Measurements from ENCODE around the gene MEX3D.

MEX3D gene

GRCh38 chr19:1555487-1556389, 12.4 kb downstream of the MEX3D start:
- no peaks in the 10 kb centered on the region for H3K27me3 ChIP-seq (ENCODE audit: insufficient read depth, poor library complexity, severe bottlenecking)
- H3K4me3 ChIP-seq (replicated peaks; ENCODE audit: insufficient read depth, low read length), result no peak overlapping the region
- TF ChIP-seq REST (IDR thresholded peaks at IDR 0.05; ENCODE audit: insufficient replicate concordance, low read depth), result no peak
- TF ChIP-seq GABPA (IDR thresholded peaks at IDR 0.05; ENCODE audit: low read depth), result no peak
- TF ChIP-seq POLR2AphosphoS5 (IDR thresholded peaks at IDR 0.05; ENCODE audit: low read depth), result no peak
- TF ChIP-seq SPI1 (IDR thresholded peaks at IDR 0.05; ENCODE audit: borderline replicate concordance, low read depth), result no peak
- TF ChIP-seq CTCF (IDR thresholded peaks at IDR 0.05; ENCODE audit: insufficient read depth, low read length), result no peak
- no peak for DNase-seq (ENCODE audit: low read depth in 1 of 2, low spot score in 1 of 2)
- no peak overlapping the region for H3K27ac ChIP-seq (replicated peaks)

GRCh38 chr19:1554968-1555367, 13.2 kb downstream of the MEX3D start:
- TF ChIP-seq SPI1 (IDR thresholded peaks at IDR 0.05; ENCODE audit: borderline replicate concordance, low read depth) (no peak), REST (IDR thresholded peaks at IDR 0.05; ENCODE audit: insufficient replicate concordance, low read depth) (no peak), CTCF (IDR thresholded peaks at IDR 0.05; ENCODE audit: insufficient read depth, low read length) (no peak), POLR2AphosphoS5 (IDR thresholded peaks at IDR 0.05; ENCODE audit: low read depth) (no peak), GABPA (IDR thresholded peaks at IDR 0.05; ENCODE audit: low read depth) (no peak)
- no peak for DNase-seq (ENCODE audit: low read depth in 1 of 2, low spot score in 1 of 2)
- no peak overlapping the region for H3K4me3 ChIP-seq (replicated peaks; ENCODE audit: insufficient read depth, low read length)
- no peaks in the 10 kb centered on the region for H3K27me3 ChIP-seq (ENCODE audit: insufficient read depth, poor library complexity, severe bottlenecking)
- no peak overlapping the region for H3K27ac ChIP-seq (replicated peaks)

GRCh38 chr19:1553415-1553814, 14.7 kb downstream of the MEX3D start:
- TF ChIP-seq SPI1 (IDR thresholded peaks at IDR 0.05; ENCODE audit: borderline replicate concordance, low read depth) (no peak), CTCF (IDR thresholded peaks at IDR 0.05; ENCODE audit: insufficient read depth, low read length) (no peak), GABPA (IDR thresholded peaks at IDR 0.05; ENCODE audit: low read depth) (no peak), REST (IDR thresholded peaks at IDR 0.05; ENCODE audit: insufficient replicate concordance, low read depth) (no peak), POLR2AphosphoS5 (IDR thresholded peaks at IDR 0.05; ENCODE audit: low read depth) (no peak)
- Histone ChIP-seq H3K27me3 (ENCODE audit: insufficient read depth, poor library complexity, severe bottlenecking) (no peaks in the 10 kb centered on the region), H3K27ac (replicated peaks) (no peak overlapping the region), H3K4me3 (replicated peaks; ENCODE audit: insufficient read depth, low read length) (no peak overlapping the region)
- DNase-seq (ENCODE audit: low read depth in 1 of 2, low spot score in 1 of 2), result no peak
